ENCODE measurements around the gene TJP1.
"Not testable (repeated sequence)": the region's sequence is repeated elsewhere in the genome, so short reads cannot be mapped to it uniquely, and the experiment has no call there.

Gene TJP1

DNA sequence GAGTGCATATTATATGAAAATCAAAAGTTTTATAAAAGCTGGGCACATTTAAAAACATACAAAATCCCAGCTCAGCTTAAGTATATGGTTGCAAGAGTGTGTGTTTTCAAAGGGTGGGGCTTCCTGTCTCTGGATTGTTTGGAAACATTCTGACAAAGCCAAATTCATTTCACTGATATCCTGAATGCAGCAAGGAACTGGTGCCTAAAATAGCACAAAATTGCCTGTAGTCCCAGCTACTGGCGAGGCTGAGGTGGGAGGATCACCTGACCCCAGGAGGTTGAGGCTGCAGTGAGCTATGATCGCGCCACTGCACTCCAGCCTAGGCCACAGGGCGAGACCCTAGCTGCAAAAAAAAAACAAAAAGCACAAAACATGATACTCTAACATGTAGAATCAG is 13.0 kb upstream of the TJP1 start:
- DNase-seq, result no peak

DNA sequence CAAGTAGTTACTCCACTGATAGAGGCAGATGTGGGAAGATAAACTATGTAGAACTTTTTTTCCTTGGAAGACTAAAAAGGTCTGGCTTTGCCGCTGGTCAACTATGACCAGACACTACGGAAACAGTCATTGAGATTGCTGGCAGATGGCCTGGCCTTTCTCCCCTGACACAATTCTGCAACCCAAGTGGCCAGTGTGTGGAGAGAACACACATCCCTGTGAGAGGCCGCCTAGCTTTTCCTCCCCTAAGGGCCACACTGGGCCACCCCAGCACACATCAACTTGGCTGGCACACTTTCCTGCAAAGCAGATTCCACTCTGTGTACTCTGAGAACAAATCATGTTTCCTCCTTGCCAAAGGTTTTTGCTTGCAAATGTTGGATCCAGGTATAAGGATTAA is 10.4 kb upstream of the TJP1 start:
- no peak for DNase-seq

DNA sequence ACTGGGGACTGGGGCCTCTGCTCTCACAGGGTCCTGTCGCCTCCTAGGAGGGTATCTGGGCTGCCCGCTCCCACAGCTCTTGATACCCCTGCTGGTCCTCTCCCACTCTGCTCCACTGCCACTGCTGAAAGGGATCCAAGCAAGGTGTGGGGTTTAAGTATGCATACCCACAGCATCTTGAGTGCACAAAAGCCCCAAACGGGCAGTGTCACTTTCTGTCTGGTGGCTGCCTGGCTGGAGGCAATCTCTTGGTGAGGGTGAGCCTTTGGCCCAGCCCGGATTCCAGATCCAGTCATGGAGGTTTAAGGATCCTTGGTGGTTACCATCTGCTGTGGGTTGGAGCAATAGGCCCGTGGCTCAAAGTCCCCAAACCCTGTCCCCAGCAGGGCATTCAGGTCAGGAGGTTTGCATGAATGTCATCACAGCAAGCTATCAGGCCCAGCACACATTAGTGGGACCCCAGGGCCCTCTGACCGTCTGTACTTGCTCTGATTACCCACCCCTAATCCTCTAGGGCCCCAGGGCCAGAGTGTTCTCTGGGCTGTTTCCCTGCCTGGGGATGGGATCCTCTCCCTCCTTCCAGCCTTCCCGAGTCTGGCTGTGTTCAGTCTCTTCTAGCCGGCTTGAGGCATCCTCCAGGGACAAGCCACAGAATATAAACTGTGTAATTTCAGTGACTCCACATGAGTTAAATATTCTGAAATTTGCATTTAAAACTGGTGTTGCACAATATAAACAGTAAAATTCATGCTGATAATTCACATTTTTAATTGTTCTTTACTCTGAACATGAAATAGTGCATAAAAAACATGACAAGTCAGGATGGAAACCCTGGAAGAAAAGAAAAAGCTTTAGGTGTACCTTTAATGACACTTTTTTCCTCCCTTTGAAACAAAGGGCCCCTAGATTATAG is 4.9 kb upstream of the TJP1 start:
- DNase-seq, result no peak

DNA sequence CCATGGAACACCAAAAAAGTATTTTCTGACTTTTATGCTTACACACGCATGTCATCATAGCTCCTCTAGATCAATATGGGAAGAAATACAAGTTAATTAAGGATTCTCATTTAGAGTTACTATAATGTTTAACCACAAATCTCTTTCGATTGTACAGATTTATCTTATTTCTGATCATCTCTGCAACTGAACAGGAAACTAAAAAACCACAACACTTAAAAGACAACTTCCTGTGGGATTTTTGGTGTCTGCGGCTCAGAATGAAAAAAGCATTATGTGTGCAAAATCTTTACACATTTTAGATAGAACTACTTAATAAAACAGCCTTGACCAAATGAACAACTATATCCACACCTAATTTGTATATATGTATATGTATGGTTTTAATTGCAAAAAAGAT is 3.0 kb upstream of the TJP1 start:
- peak; percentile 72 for DNase-seq

DNA sequence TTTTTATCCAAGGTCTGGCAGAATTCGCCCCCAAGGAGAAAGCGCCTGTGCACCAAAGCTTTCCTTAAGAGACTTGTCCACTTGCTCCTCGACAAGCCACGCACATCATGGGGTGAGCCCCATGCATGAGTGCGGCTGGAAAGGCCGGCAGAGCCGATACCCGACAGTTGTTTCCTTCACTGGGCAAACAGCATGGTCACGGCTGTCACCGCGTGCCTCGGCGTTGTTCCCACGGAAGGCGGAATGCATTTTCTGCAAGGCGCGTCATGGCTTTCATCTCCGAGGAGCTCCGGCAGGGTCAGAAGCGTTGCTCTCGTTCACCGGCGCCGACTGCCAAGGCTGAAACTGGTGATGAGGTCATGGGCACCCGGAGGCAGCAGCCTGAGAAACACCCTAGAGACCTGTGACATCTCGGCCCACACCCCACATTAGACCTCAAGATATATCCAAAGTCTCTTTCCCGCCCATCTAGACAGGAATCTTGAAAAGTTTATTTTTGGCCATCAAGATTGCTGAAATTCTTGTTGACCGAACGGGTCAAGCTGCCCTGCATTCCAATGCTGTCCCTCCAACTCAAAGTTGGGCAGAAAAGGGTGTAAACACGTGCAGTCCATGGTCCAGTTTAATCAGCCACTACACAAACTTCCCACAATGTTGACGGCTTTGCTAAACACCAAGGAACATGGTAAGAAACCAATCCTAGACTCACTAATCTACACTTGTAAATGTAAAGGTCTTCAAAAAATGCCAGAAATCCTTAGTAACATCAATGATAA is 604 bp upstream of the TJP1 start:
- DNase-seq, result no peak

DNA sequence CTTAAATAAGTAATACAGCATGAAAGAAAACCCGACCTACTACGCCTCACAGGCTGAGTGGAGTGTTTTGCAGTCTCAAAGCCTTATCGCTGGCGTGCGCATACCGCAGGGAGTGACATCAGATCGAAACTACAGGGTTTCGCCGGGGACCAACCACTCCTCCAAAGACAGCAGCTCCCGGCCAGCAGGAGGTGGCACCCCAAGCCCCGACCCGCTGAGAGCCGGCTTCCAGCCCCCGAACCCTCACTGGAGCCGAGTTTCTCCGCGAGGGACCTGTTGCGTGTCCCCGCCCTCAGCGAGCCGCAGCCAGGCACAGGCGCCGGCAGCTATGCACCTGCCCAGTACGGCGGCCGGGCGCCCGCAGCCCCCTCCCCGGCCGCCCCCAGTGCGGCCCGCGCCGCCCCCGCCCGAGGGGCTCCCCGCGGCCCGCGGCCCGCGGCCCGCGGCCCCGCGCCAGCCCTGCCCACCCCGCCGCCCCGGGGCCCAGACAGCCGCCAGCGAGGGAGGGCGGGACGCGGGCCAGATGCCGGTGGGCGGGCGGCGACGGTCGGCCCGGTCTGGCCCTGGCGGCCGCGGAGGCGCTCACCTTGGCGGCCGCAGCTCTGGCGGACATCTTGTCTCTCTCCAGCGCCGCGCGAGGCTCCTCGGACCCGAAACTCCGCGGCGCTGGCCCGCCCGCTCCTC is 710 bp downstream of the TJP1 start:
- DNase-seq, result peak; percentile 74

DNA sequence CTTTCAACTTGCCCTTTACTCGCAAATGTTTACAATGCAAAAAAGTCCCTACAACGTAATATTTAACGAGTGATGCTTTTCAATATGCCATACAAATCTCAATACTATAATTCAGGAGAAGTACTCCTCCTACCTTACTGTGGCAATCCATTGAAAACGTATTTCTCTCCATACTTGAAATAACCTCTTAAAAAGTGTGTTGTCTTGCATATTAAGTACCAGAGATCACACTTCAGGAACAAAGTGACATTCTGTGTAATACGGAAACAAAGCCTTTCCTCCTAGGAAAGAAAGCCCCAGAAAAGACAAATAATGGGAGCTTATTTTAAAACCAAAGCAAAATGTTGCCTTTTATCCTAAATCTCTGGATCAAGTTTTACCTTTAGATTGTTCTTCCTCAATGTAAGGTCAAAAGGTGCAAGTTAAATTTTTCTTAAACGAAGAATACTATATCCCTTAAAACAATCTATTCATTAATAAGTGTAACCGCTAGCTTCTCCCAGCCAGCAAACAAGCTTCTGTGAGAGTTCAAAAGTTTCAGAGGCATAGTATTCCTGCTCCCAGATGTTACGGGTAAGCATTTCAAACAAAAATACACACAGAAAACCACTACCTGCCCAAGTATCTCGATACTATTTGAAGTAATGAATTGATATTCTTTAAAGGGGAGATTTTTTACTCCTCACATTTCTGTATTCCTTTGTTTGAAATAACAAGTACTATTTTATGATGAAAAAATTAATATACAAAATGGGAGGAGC is 1.7 kb downstream of the TJP1 start:
- no peak for DNase-seq

DNA sequence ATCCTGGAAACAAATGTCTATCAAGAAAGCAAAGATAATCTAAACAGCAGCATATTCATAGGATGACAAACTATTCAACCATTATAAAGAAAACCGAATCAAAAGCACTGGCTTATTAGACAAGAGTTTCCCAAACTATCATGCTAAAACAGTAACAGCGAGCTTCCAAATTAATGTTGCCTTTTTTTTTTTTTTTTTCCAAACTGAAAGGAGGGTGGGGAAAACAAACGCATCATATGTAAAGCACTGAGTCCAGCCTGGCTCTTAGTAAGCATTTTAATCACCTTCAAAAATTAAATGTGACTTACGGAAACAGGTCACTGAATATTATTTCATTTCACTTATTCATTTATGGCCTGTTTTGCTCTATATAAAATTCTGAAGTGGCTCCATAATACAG is 2.3 kb downstream of the TJP1 start:
- no peak for DNase-seq

DNA sequence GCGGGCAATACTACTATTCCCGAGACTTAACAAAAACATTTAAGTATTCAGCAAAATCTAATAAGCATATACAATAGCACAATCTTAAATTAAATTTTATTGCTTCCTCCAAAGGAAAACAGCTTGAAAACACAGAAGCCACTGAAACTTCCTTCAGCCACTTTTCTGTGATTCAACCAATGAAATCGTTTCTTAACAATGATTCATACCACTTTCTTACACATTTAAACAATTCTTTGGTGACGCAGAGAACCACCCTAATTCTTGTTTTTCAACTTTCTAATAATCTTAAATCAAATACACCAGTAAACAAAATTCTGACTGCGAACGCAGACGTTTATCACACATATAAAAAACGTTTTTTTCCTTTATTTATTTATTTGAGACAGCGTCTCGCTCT is 4.1 kb downstream of the TJP1 start:
- no peak for DNase-seq

DNA sequence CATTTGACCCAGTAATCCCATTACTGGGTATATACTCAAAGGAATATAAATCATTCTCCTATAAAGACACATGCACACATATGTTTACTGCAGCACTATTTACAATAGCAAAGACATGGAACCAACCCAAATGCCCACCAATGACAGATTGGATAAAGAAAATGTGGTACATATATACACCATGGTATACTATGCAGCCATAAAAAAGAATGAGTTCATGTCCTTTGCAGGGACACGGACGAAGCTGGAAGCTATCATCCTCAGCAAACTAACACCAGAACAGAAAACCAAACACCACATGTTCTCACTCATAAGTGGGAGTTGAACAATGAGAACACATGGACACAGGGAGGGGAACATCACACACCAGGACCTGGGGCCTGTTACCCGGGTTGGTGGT is 4.8 kb downstream of the TJP1 start:
- DNase-seq, result not testable (repeated sequence)

DNA sequence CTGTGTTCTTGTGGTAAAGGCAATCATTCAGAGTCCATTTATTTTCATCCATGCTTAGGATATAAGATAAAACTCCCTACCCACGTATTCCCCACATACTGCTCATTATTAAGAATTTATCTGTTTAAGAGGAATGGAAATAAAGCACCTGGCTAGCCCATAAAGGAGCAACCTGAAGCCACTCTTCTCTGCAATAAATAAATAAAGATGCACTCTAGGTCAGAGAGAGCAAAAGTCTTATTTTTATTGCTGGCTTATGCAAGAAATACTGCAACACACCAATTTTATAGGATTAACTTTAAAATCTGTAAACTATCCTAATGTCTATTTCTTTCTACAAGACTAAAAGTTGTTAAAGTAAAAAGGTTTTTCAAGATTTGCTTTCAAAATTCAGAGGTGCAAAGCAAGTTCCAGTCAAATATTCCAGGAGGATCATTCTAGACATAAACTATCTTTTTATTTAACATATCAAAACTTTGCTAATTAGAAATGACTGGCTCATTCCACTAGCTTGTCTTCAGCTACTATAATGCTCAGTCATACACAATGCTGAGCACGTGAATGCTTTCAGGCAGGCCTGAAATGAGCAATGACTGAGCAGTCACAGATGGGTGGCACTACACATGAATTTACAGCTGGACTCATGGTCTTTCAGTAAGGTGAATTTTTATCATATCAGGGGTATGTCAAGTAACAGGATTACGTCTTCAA is 7.1 kb downstream of the TJP1 start:
- DNase-seq, result no peak

DNA sequence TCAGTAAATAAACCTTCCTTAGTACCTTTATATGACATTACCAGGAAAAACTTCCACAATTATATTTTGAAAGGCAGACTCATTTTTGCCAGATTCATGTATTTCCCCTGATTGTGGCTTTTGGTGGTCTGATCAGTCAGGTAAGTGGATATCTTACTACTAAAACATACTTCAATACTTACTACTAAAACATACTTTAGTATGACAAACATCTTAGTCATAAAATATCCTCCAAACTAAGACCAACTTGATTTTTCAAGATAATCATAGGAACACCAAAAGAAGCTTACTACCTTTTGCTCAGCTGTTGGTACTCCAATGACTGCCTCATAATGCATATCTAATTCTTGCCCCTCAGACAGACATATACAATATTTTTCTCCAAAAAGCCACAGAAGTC is 9.3 kb downstream of the TJP1 start:
- no peak for DNase-seq

DNA sequence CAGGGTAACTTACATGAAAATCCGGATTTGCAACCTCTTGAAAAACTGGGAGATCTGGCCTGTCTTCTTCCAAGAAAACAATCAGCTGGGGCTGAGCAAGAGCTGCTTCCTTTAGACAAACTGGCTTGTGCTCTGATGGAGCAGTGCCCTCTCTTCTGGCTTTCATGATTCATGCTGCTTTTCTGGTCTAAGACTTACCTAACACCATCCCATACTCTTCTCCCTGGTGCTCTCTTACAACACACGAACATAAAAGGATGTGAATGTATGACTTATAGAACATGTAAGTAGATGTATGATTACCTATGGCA is 9.9 kb downstream of the TJP1 start:
- no peak for DNase-seq

DNA sequence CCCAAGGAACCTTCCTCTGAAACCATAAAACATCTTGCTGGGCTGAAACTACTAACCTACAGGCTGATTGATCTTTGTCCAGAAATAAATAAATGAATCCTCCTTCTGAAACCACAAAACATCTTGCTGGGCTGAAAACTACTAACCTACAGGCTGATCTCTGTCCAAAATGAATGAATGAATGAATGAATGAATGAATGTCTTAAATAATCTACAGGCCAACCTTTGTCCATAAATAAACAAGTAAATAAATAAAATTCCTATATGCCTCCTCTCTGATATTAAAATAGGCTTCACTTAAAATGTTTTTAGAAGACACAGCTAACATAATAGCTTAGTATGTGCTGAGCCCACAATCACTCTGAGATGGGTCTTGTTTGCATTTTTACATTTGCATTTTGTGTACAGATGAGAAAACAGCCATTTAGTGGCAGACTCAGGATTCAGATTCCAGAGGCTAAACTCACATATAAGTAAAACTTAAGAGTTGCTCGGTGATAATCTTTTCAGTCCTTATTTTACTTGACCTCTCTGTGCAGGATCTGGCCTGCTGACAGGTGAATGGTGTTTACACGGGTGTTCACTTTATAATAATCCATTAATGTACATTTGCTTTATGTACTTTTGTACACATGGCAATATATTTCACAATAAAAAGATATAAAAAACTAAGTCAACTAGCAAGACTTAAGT is 10.4 kb downstream of the TJP1 start:
- DNase-seq, result no peak

DNA sequence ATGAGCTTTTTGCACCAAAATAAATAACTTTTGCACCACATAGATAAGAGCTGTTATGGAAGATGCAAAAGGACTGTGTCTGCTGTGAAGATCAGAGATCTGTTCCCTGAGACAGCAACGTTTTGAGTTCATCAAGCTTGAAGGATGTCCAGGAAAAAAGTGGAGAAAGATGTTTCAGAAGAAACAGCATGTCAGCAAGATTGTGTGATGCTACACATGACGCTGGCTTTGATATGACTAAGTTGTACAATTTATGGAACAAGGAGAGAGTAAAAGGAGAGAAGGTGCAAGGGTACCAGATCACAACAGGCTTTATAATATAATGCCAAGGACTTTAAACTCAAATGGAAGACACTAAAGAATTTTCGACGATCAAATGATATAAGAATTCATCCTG is 16.6 kb downstream of the TJP1 start:
- no peak for DNase-seq

DNA sequence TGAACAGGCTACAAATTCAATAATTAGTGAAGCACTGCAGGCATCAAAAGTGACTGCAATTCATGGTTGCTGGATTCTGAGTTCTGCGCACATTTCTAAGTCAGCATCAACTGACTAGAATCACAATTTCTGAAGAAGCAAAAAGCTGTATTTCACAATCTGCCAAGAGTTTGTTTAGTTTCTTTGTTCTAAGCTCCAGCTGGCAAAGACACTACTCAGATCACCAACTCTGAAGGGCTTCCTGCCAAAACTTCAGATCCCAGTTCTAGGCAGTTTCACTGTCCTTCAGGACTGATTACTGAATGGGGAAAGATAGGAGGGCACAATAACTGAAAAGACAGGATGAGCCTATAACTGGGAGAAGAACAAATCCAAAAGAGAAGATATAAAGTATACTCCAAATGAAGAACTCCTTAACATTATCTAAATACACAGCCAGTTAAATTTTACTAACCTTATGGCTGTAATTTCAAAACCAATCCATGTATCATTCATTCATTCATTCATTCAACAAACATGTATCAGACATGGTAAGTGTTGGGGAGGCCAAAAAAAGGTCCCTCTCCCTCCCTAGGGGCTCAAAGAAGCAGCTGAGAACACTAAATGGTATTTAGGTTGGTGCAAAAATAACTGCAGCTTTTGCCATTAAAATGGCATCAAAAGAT is 17.1 kb downstream of the TJP1 start:
- DNase-seq, result no peak

DNA sequence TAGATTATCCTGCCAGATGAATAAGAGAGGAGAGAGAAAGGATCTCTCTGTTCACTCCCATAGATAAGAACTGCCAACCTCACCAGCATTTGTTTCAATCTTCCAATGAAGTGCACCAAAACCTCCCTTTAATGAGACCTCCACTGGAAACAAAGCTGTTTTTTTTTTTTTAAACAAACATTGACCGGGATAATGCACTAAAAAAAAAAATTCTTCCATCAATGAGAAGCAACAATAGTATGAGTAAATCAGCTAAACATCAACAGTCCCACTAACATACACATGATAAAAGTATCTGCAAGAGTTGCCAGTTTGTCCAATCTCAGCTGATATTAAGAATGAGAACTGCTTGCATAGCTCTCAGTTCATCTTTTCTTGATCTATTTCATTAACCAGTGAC is 19.9 kb downstream of the TJP1 start:
- DNase-seq, result no peak

DNA sequence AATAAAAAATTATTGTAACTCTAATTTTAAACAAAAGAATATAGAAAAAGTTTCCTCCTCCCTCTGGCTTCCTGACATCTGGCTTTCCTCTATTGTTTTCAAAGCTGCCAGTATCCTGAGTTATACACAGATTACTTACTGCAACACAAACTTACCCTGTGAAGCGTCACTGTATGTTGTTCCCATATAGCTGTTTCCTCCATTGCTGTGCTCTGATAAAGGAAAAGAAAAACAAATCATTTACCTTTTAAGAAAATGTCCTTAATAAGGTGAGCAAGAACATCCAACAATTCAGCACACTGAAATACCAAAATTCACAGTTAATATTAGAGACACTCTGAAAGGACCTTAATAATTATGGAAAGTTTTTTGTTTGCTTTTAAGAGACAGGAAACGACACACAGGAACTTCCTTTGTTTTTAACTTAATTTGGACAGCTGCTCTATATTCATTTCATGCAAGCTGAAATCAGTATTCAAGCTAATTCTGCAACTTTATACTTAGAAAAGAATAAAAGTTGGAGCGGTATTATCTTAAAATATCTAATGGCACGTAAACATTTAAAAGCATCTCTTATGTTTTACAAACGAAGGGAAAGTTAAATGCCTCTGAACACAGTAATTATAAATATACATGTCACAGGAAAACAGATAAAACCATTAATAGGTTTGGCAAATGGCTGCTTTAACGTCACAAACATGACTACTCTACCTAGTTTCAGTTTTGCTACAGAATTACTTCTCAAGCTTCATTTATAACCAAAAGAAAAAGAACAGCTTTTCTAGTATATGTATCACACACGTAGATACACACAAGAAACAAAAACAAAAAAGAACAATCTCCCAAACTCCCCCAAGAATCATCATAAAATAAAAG is 21.5 kb downstream of the TJP1 start:
- no peak for DNase-seq

DNA sequence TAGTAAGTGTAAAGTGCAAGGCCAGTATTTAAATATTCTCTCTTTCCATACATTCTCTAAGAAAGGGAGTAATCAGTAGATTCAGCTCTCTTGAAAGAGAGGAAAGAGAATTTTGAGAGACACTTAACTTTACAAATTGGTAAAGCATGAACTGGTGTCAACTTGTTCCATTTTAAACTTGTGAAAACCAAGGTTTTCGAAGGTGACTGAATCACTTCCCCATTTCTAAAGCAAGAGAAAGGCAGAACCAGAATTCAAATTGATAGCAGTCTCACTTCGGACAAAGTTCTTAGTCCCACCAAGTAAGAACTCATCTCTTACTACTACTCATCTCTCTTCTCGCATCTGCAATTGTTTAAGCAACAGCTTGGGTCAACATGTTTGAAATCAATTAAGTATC is 22.4 kb downstream of the TJP1 start:
- DNase-seq, result no peak

DNA sequence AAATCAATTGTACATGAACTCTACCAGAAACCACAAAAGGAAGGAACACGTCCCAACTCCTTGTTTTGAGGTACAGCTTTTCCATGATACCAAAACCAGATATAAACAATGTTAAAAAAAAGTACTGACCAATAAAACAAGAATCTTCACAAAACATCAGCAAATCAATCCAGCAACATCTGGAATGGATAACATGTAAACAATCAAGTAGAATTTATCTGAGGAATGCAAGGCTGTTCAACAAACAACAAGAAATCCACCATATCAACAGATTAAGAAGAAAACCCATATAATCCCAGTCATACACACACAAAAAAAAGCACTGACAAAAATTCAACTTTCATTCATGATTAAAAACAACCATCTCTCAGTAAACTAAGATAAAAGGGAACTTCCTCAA is 26.7 kb downstream of the TJP1 start:
- no peak for DNase-seq
